PC-3 (cell line): ENCODE measurements around the gene PCDHB11. TPM values are rescaled to one million over a fixed set of nuclear protein-coding genes. Genes with fewer than 3 reads are reported as not detected.
"Not testable (repeated sequence)": the region's sequence is repeated elsewhere in the genome, so short reads cannot be mapped to it uniquely, and the experiment has no call there.

Experiments
- ATAC-seq: fragments of 200-7000 bp; cut with Tn5 transposase; 2 replicates; pipeline ENCODE4 v1.9.1; 2020; ENCODE audit warnings: mild to moderate bottlenecking, moderate library complexity
- BruUV-seq: library from RNA; stranded (reverse); fragments of 400-500 nt; replicated peaks from 2 replicates; lab custom pipeline; 2021; lab: Mats Ljungman, UMichigan
- CTCF ChIA-PET: fragments of 300-600 bp; sonication (Branson Sonifier 250); formaldehyde crosslinking; loops from one replicate; lab custom pipeline; 2022; ENCODE audit warnings: antibody characterized with exemption; lab: Charles Lee
- POLR2A ChIA-PET: fragments of 300-600 bp; sonication (Branson Sonifier 250); formaldehyde crosslinking; loops from one replicate; lab custom pipeline; 2022; ENCODE audit warnings: antibody characterized with exemption; ENCODE audit not compliant: unreplicated experiment; lab: Charles Lee
- DNase-seq: peaks from one replicate; pipeline ENCODE4 v3.0.0-alpha.2; 2015
- H2AFZ ChIP-seq: fragments of 300-600 bp; sonication (generic); 2 replicates; pipeline ENCODE4 v1.6.0; 2016; ENCODE audit warnings: antibody characterized with exemption, low read length
- H3F3A ChIP-seq: fragments of 300-600 bp; sonication (generic); one replicate; pipeline ENCODE4 v1.6.0; 2017; ENCODE audit warnings: antibody characterized with exemption, low read length, control low read depth, mild to moderate bottlenecking; ENCODE audit not compliant: unreplicated experiment
- H3K27ac ChIP-seq: fragments of 300-600 bp; sonication (generic); 2 replicates; pipeline ENCODE4 v1.5.1; 2016; ENCODE audit warnings: mild to moderate bottlenecking, low read length
- H3K27me3 ChIP-seq: fragments of 300-600 bp; sonication (generic); 2 replicates; pipeline ENCODE4 v1.6.1; 2016; ENCODE audit warnings: low read length, mixed read lengths
- H3K36me3 ChIP-seq: fragments of 300-600 bp; sonication (generic); 2 replicates; pipeline ENCODE4 v1.6.1; 2016; ENCODE audit warnings: low read depth, mixed run types, low read length, mixed read lengths
- H3K4me1 ChIP-seq: fragments of 300-600 bp; sonication (generic); 2 replicates; pipeline ENCODE4 v1.5.1; 2016; ENCODE audit warnings: low read length; ENCODE audit not compliant: insufficient read depth
- H3K4me2 ChIP-seq: fragments of 300-600 bp; sonication (generic); 2 replicates; pipeline ENCODE4 v1.6.0; 2016; ENCODE audit warnings: low read length
- H3K4me3 ChIP-seq: fragments of 300-600 bp; sonication (generic); 2 replicates; pipeline ENCODE4 v1.5.1; 2016; ENCODE audit warnings: mild to moderate bottlenecking, low read length, mixed read lengths
- H3K79me2 ChIP-seq: fragments of 300-600 bp; sonication (generic); 2 replicates; pipeline ENCODE4 v1.6.1; 2017; ENCODE audit warnings: low read length, mixed read lengths
- H3K9ac ChIP-seq: fragments of 300-600 bp; sonication (generic); 2 replicates; pipeline ENCODE4 v1.6.0; 2016; ENCODE audit warnings: mild to moderate bottlenecking, low read length
- H3K9me2 ChIP-seq: fragments of 300-600 bp; sonication (generic); replicated peaks from 2 replicates; pipeline ENCODE4 v1.6.1; 2016; ENCODE audit warnings: mixed run types, low read length, mixed read lengths
- H3K9me3 ChIP-seq: fragments of 300-600 bp; sonication (generic); 2 replicates; pipeline ENCODE4 v1.6.1; 2016; ENCODE audit warnings: low read length, mixed read lengths
- H4K20me1 ChIP-seq: fragments of 300-600 bp; sonication (generic); 2 replicates; pipeline ENCODE4 v1.6.1; 2016; ENCODE audit warnings: low read length, mixed read lengths
- CTCF ChIP-seq: fragments of 300-600 bp; sonication (generic); conservative IDR thresholded peaks from 2 replicates; pipeline ENCODE4 v1.5.1; 2017; ENCODE audit warnings: antibody characterized with exemption, low read depth, mild to moderate bottlenecking, low read length
- EZH2 ChIP-seq: fragments of 300-600 bp; sonication (generic); IDR thresholded peaks from one replicate; pipeline ENCODE4 v1.6.1; 2017; ENCODE audit warnings: antibody characterized with exemption, mild to moderate bottlenecking, low read length; ENCODE audit not compliant: unreplicated experiment
- EZH2phosphoT487 ChIP-seq: fragments of 300-600 bp; sonication (generic); IDR thresholded peaks from 2 replicates; pipeline ENCODE4 v1.6.1; 2018; ENCODE audit warnings: mild to moderate bottlenecking, antibody characterized with exemption, low read length, borderline replicate concordance
- intact Hi-C: fragments of 100-400 bp; cut with micrococcal nuclease; formaldehyde crosslinking; loops from 2 replicates; pipeline ENCODE4 v1.9.0; 2023
- total RNA-seq: library from RNA; depleted of rRNA; stranded (reverse); fragments of >200 nt; gene quantifications from 2 replicates; pipeline ENCODE4 v1.2.3, GENCODE V29; 2014

Gene PCDHB11
- total RNA-seq, 1 experiment from 2014 or later = 0.40 TPM

GRCh38 chr5:141241496-141241895 is 42.1 kb downstream of the PCDHB11 start:
- TF ChIP-seq EZH2phosphoT487 (no peak), EZH2 (no peak), CTCF (no peak)
- no peak overlapping the region for H2AFZ ChIP-seq
- no peak for ATAC-seq
- BruUV-seq = no TSS peak
- no peaks in the 10 kb centered on the region for H3K27me3 ChIP-seq
- H4K20me1 ChIP-seq = no peaks in the 10 kb centered on the region
- ChIA-PET POLR2A (no interaction called here), CTCF (no interaction called here)
- DNase-seq = no peak
- H3K4me1 ChIP-seq = no peaks in the 10 kb centered on the region
- peaks cover 17% of the 10 kb centered on the region; the same call in 1 of the 2 replicates for H3K9me3 ChIP-seq
- H3K4me2 ChIP-seq = no peak overlapping the region
- no peaks in the 10 kb centered on the region for H3K36me3 ChIP-seq
- no peaks in the 10 kb centered on the region for H3K9me2 ChIP-seq
- intact Hi-C loops = no loop called here
- H3F3A ChIP-seq = no peaks in the 10 kb centered on the region
- H3K9ac ChIP-seq = no peak overlapping the region
- H3K4me3 ChIP-seq = no peak overlapping the region
- no peak overlapping the region for H3K27ac ChIP-seq
- no peaks in the 10 kb centered on the region for H3K79me2 ChIP-seq

- BruUV-seq = no TSS peak
- DNase-seq (no peak), ATAC-seq (no peak)
- Histone ChIP-seq H3K4me3 (no peak within 1 kb of the TSS), H3K9ac (no peak within 1 kb of the TSS), H3K79me2 (no peaks in the 10 kb centered on the region), H2AFZ (no peak within 1 kb of the TSS), H3F3A (no peaks in the 10 kb centered on the region), H3K9me3 (peaks cover 16% of the 10 kb centered on the region; the same call in 1 of the 2 replicates), H3K9me2 (no peaks in the 10 kb centered on the region), H3K4me2 (no peak within 1 kb of the TSS), H3K4me1 (no peaks in the 10 kb centered on the region), H3K27ac (no peak within 1 kb of the TSS), H3K36me3 (no peaks in the 10 kb centered on the region), H4K20me1 (no peaks in the 10 kb centered on the region), H3K27me3 (no peaks in the 10 kb centered on the region)
- TF ChIP-seq EZH2phosphoT487 (no peak), EZH2 (no peak), CTCF (no peak)
- POLR2A ChIA-PET = no interaction called here
- intact Hi-C loops = no loop called here
- CTCF ChIA-PET = no interaction called here
These were observed 45.9 kb downstream of the PCDHB11 start, which contains the start of gene PCDHB15 for GRCh38 chr5:141245250-141245717. Gene PCDHB15, plus strand, starts transcription at chr5:141245395. Its CDS starts 184 bp downstream, at chr5:141245579.

GRCh38 chr5:141246971-141247370 is 47.5 kb downstream of the PCDHB11 start:
- H3K27ac ChIP-seq, H3F3A ChIP-seq, BruUV-seq, CTCF ChIA-PET, H3K4me1 ChIP-seq, H3K4me2 ChIP-seq, POLR2A ChIA-PET, H3K27me3 ChIP-seq, ATAC-seq, H3K36me3 ChIP-seq, H3K9me2 ChIP-seq, H2AFZ ChIP-seq, intact Hi-C loops, H3K4me3 ChIP-seq, H3K79me2 ChIP-seq, DNase-seq, H4K20me1 ChIP-seq, H3K9ac ChIP-seq: not testable (repeated sequence)
- peaks cover 13% of the 10 kb centered on the region; the same call in 1 of the 2 replicates for H3K9me3 ChIP-seq

GRCh38 chr5:141247434-141247833 is 48.0 kb downstream of the PCDHB11 start:
- H3K9me2 ChIP-seq, H3K79me2 ChIP-seq, intact Hi-C loops, ATAC-seq, H3K4me2 ChIP-seq, DNase-seq, BruUV-seq, H3K4me1 ChIP-seq, H3K4me3 ChIP-seq, H3K9ac ChIP-seq, H3F3A ChIP-seq, POLR2A ChIA-PET, H3K27me3 ChIP-seq, H3K36me3 ChIP-seq, H2AFZ ChIP-seq, H3K27ac ChIP-seq, CTCF ChIA-PET, H4K20me1 ChIP-seq: not testable (repeated sequence)
- H3K9me3 ChIP-seq = peaks cover 16% of the 10 kb centered on the region; the same call in 1 of the 2 replicates
